ENCODE results near the gene GALNT12. TPM values are rescaled to one million over a fixed set of nuclear protein-coding genes. Genes with fewer than 3 reads are reported as not detected.

The GALNT12 gene
- total RNA-seq, 1 donor from 2014 or later: 1.7 TPM

DNA sequence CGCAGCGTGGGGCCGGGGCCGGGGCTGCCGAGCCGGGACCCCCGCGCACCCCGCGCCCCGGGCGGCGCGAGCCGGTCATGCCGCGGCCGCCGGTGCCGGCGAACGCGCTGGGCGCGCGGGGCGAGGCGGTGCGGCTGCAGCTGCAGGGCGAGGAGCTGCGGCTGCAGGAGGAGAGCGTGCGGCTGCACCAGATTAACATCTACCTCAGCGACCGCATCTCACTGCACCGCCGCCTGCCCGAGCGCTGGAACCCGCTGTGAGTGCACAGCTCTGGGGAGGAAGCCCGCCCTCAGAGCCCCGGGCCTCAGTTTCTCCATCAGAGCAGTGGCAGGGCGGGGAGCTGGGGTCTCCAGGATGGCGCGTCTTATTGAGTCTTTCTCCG lies 335 bp downstream of the GALNT12 start:
- peak overlapping the region; percentile 91 for H3K4me2 ChIP-seq (ENCODE audit: low read length)
- H3K9me3 ChIP-seq (ENCODE audit: insufficient read depth, low read depth, low read length): no peaks in the 10 kb centered on the region
- H3K4me1 ChIP-seq (ENCODE audit: insufficient read depth, low read length): peaks cover 16% of the 10 kb centered on the region
- H3K79me2 ChIP-seq (ENCODE audit: insufficient read depth, low read length): no peaks in the 10 kb centered on the region
- Mint-ChIP-seq H3K27ac (ENCODE audit: unreplicated experiment) (no peak overlapping the region), H3K4me1 (ENCODE audit: low read depth, unreplicated experiment) (peaks cover 3% of the 10 kb centered on the region), H3K36me3 (ENCODE audit: low read depth, unreplicated experiment) (no peaks in the 10 kb centered on the region), H3K9me3 (ENCODE audit: unreplicated experiment) (no peaks in the 10 kb centered on the region), H3K27me3 (ENCODE audit: low read depth, unreplicated experiment) (peaks cover 43% of the 10 kb centered on the region), H3K4me3 (ENCODE audit: unreplicated experiment) (peak overlapping the region; percentile 85)
- H3K27me3 ChIP-seq (ENCODE audit: insufficient read depth, low read length): peaks cover 17% of the 10 kb centered on the region
- DNase-seq (ENCODE audit: low read depth): no peak
- TF ChIP-seq, protein P1, sequence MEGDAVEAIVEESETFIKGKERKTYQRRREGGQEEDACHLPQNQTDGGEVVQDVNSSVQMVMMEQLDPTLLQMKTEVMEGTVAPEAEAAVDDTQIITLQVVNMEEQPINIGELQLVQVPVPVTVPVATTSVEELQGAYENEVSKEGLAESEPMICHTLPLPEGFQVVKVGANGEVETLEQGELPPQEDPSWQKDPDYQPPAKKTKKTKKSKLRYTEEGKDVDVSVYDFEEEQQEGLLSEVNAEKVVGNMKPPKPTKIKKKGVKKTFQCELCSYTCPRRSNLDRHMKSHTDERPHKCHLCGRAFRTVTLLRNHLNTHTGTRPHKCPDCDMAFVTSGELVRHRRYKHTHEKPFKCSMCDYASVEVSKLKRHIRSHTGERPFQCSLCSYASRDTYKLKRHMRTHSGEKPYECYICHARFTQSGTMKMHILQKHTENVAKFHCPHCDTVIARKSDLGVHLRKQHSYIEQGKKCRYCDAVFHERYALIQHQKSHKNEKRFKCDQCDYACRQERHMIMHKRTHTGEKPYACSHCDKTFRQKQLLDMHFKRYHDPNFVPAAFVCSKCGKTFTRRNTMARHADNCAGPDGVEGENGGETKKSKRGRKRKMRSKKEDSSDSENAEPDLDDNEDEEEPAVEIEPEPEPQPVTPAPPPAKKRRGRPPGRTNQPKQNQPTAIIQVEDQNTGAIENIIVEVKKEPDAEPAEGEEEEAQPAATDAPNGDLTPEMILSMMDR (IDR thresholded peaks at IDR 0.05; ENCODE audit: insufficient read depth, low read depth, low read length): no peak
- TF ChIP-seq EZH2 (IDR thresholded peaks at IDR 0.05; ENCODE audit: insufficient read depth, low read length): no peak
- peak overlapping the region; percentile 55 for H3K4me3 ChIP-seq (ENCODE audit: insufficient read depth, low read depth, low read length)
- H2AFZ ChIP-seq (ENCODE audit: low read depth, low read length): peak overlapping the region; percentile 62
- no peaks in the 10 kb centered on the region for H3K36me3 ChIP-seq (ENCODE audit: insufficient read depth, low read length)
- H3K27ac ChIP-seq (ENCODE audit: low read depth, low read length): no peak overlapping the region
- H4K20me1 ChIP-seq (ENCODE audit: insufficient read depth, low read length): no peaks in the 10 kb centered on the region
- no peak for FAIRE-seq
- peak overlapping the region; percentile 25 for H3K9ac ChIP-seq (ENCODE audit: low read length)

GRCh38 chr9:98808411-98808815 lies 943 bp downstream of the GALNT12 start:
- Histone ChIP-seq H3K4me3 (ENCODE audit: insufficient read depth, low read depth, low read length) (peak overlapping the region; percentile 55), H2AFZ (ENCODE audit: low read depth, low read length) (peak overlapping the region; percentile 62), H4K20me1 (ENCODE audit: insufficient read depth, low read length) (no peaks in the 10 kb centered on the region), H3K79me2 (ENCODE audit: insufficient read depth, low read length) (no peaks in the 10 kb centered on the region), H3K27ac (ENCODE audit: low read depth, low read length) (no peak overlapping the region), H3K36me3 (ENCODE audit: insufficient read depth, low read length) (no peaks in the 10 kb centered on the region), H3K4me2 (ENCODE audit: low read length) (peak overlapping the region; percentile 91), H3K4me1 (ENCODE audit: insufficient read depth, low read length) (peaks cover 16% of the 10 kb centered on the region), H3K9me3 (ENCODE audit: insufficient read depth, low read depth, low read length) (no peaks in the 10 kb centered on the region), H3K9ac (ENCODE audit: low read length) (peak overlapping the region; percentile 25), H3K27me3 (ENCODE audit: insufficient read depth, low read length) (peaks cover 15% of the 10 kb centered on the region)
- no peaks in the 10 kb centered on the region for H3K36me3 Mint-ChIP-seq (ENCODE audit: low read depth, unreplicated experiment)
- no peak overlapping the region for H3K27ac Mint-ChIP-seq (ENCODE audit: unreplicated experiment)
- DNase-seq (ENCODE audit: low read depth) (no peak), FAIRE-seq (no peak)
- H3K9me3 Mint-ChIP-seq (ENCODE audit: unreplicated experiment): no peaks in the 10 kb centered on the region
- peaks cover 3% of the 10 kb centered on the region for H3K4me1 Mint-ChIP-seq (ENCODE audit: low read depth, unreplicated experiment)
- H3K27me3 Mint-ChIP-seq (ENCODE audit: low read depth, unreplicated experiment): peaks cover 41% of the 10 kb centered on the region
- TF ChIP-seq EZH2 (IDR thresholded peaks at IDR 0.05; ENCODE audit: insufficient read depth, low read length): no peak
- H3K4me3 Mint-ChIP-seq (ENCODE audit: unreplicated experiment): peak overlapping the region; percentile 85

DNA sequence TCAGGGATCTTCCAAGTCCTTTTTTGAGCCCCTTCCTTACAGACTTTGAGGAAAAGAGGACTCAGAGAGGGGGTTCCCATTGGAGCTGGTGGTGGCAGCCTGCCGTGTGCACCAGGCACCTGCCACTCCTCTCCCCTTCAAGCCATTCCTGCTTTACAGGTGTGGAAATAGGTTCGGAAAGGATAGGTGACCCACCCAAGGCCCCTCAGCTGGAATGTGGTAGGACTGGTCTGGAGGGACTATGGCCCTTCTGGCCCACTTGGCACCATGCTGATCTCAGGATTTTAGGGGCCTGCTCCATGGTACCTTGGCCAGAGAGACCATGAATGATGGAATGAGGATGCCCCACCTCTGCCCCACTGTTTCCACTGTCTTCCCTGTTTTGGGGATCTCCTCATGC lies 1.4 kb downstream of the GALNT12 start:
- H3K27me3 ChIP-seq (ENCODE audit: insufficient read depth, low read length): peaks cover 13% of the 10 kb centered on the region
- no peaks in the 10 kb centered on the region for H3K79me2 ChIP-seq (ENCODE audit: insufficient read depth, low read length)
- Mint-ChIP-seq H3K36me3 (ENCODE audit: low read depth, unreplicated experiment) (no peaks in the 10 kb centered on the region), H3K27me3 (ENCODE audit: low read depth, unreplicated experiment) (peaks cover 40% of the 10 kb centered on the region), H3K4me1 (ENCODE audit: low read depth, unreplicated experiment) (peaks cover 3% of the 10 kb centered on the region), H3K27ac (ENCODE audit: unreplicated experiment) (no peak overlapping the region), H3K4me3 (ENCODE audit: unreplicated experiment) (peak overlapping the region; percentile 62), H3K9me3 (ENCODE audit: unreplicated experiment) (no peaks in the 10 kb centered on the region)
- H3K4me3 ChIP-seq (ENCODE audit: insufficient read depth, low read depth, low read length): no peak overlapping the region
- peaks cover 16% of the 10 kb centered on the region for H3K4me1 ChIP-seq (ENCODE audit: insufficient read depth, low read length)
- H2AFZ ChIP-seq (ENCODE audit: low read depth, low read length): no peak overlapping the region
- FAIRE-seq (no peak), DNase-seq (ENCODE audit: low read depth) (no peak)
- TF ChIP-seq EZH2 (IDR thresholded peaks at IDR 0.05; ENCODE audit: insufficient read depth, low read length): no peak
- TF ChIP-seq, protein P1 (IDR thresholded peaks at IDR 0.05; ENCODE audit: insufficient read depth, low read depth, low read length): no peak
- H3K4me2 ChIP-seq (ENCODE audit: low read length): no peak overlapping the region
- no peaks in the 10 kb centered on the region for H3K9me3 ChIP-seq (ENCODE audit: insufficient read depth, low read depth, low read length)
- H3K36me3 ChIP-seq (ENCODE audit: insufficient read depth, low read length): no peaks in the 10 kb centered on the region
- H3K27ac ChIP-seq (ENCODE audit: low read depth, low read length): no peak overlapping the region
- no peak overlapping the region for H3K9ac ChIP-seq (ENCODE audit: low read length)
- H4K20me1 ChIP-seq (ENCODE audit: insufficient read depth, low read length): no peaks in the 10 kb centered on the region
